DOHH2 (cell line): ENCODE data around the gene ABTB2.

Experiments used
- H3F3A ChIP-seq: fragments of 200-600 bp; sonication (generic), shearing (Covaris generic); 2 replicates; pipeline ENCODE4 v1.6.0; 2016; ENCODE audit warnings: antibody characterized with exemption, mild to moderate bottlenecking; ENCODE audit not compliant: control insufficient read depth, insufficient read depth
- H3K27ac ChIP-seq: fragments of 200-600 bp; sonication (generic); 2 replicates; pipeline ENCODE4 v1.5.1; 2014; ENCODE audit warnings: low read depth, mild to moderate bottlenecking, low read length, moderate library complexity
- H3K27me3 ChIP-seq: fragments of 200-600 bp; sonication (generic); 2 replicates; pipeline ENCODE4 v1.6.1; 2014; ENCODE audit warnings: mild to moderate bottlenecking, low read length, mixed read lengths; ENCODE audit not compliant: control insufficient read depth
- H3K36me3 ChIP-seq: fragments of 200-600 bp; sonication (generic); 2 replicates; pipeline ENCODE4 v1.6.1; 2014; ENCODE audit warnings: mild to moderate bottlenecking, low read length, moderate library complexity, mixed read lengths; ENCODE audit not compliant: control insufficient read depth
- H3K4me1 ChIP-seq: fragments of 200-600 bp; sonication (generic); 2 replicates; pipeline ENCODE4 v1.6.1; 2014; ENCODE audit warnings: mild to moderate bottlenecking, low read length, mixed read lengths; ENCODE audit not compliant: control insufficient read depth
- H3K4me2 ChIP-seq: fragments of 200-600 bp; sonication (generic); 2 replicates; pipeline ENCODE4 v1.6.0; 2014; ENCODE audit warnings: mild to moderate bottlenecking, low read length, moderate library complexity
- H3K4me3 ChIP-seq: fragments of 200-600 bp; sonication (generic); 2 replicates; pipeline ENCODE4 v1.5.1; 2014; ENCODE audit warnings: mild to moderate bottlenecking, low read length, mixed read lengths
- H3K79me2 ChIP-seq: fragments of 200-600 bp; sonication (generic); 2 replicates; pipeline ENCODE4 v1.6.1; 2014; ENCODE audit warnings: mild to moderate bottlenecking, low read length, mixed read lengths; ENCODE audit not compliant: control insufficient read depth
- H3K9me2 ChIP-seq: fragments of 200-600 bp; sonication (generic); replicated peaks from 2 replicates; pipeline ENCODE4 v1.6.1; 2014; ENCODE audit warnings: mild to moderate bottlenecking, low read length, mixed read lengths; ENCODE audit not compliant: control insufficient read depth
- H3K9me3 ChIP-seq: fragments of 200-600 bp; sonication (generic); 2 replicates; pipeline ENCODE4 v1.6.1; 2014; ENCODE audit warnings: antibody characterized with exemption, low read length, mixed read lengths; ENCODE audit not compliant: control insufficient read depth, insufficient read depth
- H4K20me1 ChIP-seq: fragments of 200-600 bp; sonication (generic); 2 replicates; pipeline ENCODE4 v1.6.0; 2014; ENCODE audit warnings: low read depth, mild to moderate bottlenecking, antibody characterized with exemption, low read length, moderate library complexity; ENCODE audit not compliant: control insufficient read depth, insufficient read depth
- EZH2phosphoT487 ChIP-seq: fragments of 200-600 bp; sonication (generic); IDR thresholded peaks from 2 replicates; pipeline ENCODE4 v1.6.1; 2017; ENCODE audit warnings: borderline replicate concordance, mild to moderate bottlenecking, antibody characterized with exemption, low read length, moderate library complexity, mixed read lengths
- TF ChIP-seq, protein P1 (sequence below): fragments of 200-600 bp; sonication (generic); IDR thresholded peaks from one replicate; pipeline ENCODE4 v1.5.1; 2014; ENCODE audit warnings: antibody characterized with exemption, mild to moderate bottlenecking, low read depth, low read length; ENCODE audit not compliant: poor library complexity, severe bottlenecking

ABTB2 gene

DNA sequence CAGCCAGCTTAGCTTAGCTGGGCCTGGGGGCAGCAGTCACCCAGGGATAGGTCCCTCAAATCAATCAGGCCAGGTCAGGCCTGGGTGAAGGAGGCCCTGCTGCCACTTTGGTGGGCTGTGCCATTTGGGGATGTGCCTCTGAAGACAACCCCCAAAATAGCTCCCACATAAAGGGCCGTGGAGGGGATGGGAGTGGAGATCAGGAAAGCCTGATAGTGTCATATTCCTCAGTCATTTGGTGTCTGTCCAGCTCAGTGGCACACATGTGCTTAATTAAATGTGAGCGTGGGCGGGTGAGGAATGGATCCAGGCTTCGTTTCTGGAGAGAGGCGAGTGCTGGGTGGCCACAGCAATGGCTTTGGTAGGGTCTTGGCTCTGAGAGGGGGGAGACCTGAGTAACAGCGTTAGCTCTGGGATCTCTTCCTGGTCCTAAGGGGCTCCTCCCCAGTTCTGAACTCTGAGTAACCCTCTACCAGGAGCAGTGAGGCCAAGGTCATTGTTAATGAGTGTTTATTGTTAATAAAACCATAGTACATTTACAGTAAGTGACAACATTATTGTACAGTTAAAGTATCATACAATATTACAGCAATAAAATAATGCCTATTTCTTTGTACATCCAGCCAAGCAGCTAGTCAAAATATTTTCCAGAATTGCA lies 207.2 kb downstream of the ABTB2 start:
- peaks cover 81% of the 10 kb centered on the region for H3K36me3 ChIP-seq
- TF ChIP-seq, protein P1, sequence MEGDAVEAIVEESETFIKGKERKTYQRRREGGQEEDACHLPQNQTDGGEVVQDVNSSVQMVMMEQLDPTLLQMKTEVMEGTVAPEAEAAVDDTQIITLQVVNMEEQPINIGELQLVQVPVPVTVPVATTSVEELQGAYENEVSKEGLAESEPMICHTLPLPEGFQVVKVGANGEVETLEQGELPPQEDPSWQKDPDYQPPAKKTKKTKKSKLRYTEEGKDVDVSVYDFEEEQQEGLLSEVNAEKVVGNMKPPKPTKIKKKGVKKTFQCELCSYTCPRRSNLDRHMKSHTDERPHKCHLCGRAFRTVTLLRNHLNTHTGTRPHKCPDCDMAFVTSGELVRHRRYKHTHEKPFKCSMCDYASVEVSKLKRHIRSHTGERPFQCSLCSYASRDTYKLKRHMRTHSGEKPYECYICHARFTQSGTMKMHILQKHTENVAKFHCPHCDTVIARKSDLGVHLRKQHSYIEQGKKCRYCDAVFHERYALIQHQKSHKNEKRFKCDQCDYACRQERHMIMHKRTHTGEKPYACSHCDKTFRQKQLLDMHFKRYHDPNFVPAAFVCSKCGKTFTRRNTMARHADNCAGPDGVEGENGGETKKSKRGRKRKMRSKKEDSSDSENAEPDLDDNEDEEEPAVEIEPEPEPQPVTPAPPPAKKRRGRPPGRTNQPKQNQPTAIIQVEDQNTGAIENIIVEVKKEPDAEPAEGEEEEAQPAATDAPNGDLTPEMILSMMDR, result no peak
- no peak for TF ChIP-seq EZH2phosphoT487
- no peaks in the 10 kb centered on the region for H3K79me2 ChIP-seq
- H3F3A ChIP-seq, result no peaks in the 10 kb centered on the region
- H3K4me2 ChIP-seq, result no peak overlapping the region
- H3K4me3 ChIP-seq, result no peak overlapping the region
- no peaks in the 10 kb centered on the region for H3K9me2 ChIP-seq
- H3K4me1 ChIP-seq, result peaks cover 31% of the 10 kb centered on the region
- no peaks in the 10 kb centered on the region for H3K9me3 ChIP-seq
- no peaks in the 10 kb centered on the region for H3K27me3 ChIP-seq
- no peak overlapping the region for H3K27ac ChIP-seq
- H4K20me1 ChIP-seq, result peaks cover 9% of the 10 kb centered on the region; the same call in 1 of the 2 replicates

DNA sequence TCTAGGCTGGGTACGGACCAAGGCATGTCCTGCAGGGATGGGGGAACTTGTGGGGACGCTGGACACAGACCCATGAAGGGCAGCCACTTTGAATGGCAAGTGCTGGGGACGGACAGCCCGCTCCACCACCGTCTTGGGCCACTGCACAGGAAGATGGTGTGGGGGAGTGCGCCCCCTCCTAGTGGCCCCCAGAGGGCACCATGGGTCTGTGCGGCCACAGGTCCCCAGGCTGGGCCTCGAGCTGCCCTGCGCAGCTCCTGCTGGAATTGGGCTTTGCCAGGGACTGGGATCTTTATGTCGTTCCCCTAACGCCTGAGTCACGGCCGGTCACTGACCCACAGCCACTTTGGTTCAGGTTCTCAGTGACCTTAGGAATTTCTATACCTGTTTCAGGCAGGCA lies 208.0 kb downstream of the ABTB2 start:
- peaks cover 8% of the 10 kb centered on the region; the same call in 1 of the 2 replicates for H4K20me1 ChIP-seq
- no peak overlapping the region for H3K4me3 ChIP-seq
- H3K4me1 ChIP-seq, result peaks cover 38% of the 10 kb centered on the region
- H3K4me2 ChIP-seq, result no peak overlapping the region
- no peak overlapping the region for H3K27ac ChIP-seq
- TF ChIP-seq, protein P1, result peak; percentile 33
- no peak for TF ChIP-seq EZH2phosphoT487
- H3K27me3 ChIP-seq, result no peaks in the 10 kb centered on the region
- H3K9me3 ChIP-seq, result no peaks in the 10 kb centered on the region
- no peaks in the 10 kb centered on the region for H3F3A ChIP-seq
- H3K36me3 ChIP-seq, result peaks cover 84% of the 10 kb centered on the region
- no peaks in the 10 kb centered on the region for H3K9me2 ChIP-seq
- H3K79me2 ChIP-seq, result no peaks in the 10 kb centered on the region

DNA sequence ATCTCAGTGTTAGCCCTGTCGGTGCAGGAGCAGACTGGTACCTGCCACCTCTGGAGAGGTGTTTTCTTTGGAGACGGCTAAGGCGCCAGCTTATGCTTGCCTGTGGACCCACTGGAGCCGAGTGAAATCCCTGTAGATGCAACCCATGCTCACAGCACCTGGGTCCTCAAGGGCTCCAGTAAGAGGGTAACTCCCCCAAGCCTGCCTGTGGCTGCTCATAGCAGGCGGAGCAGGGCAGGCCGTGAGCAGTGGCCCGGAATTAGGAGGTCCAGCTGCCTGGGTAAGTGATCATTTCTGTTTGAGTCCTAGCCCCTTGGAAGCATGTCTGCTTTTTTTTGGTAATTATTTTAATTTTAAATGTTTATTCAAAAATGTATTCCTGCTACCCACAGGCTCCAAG lies 208.5 kb downstream of the ABTB2 start:
- H3K4me1 ChIP-seq, result peaks cover 34% of the 10 kb centered on the region

More for the DNA sequence above, 208.5 kb downstream of the ABTB2 start:
- H4K20me1 ChIP-seq, result peaks cover 5% of the 10 kb centered on the region; the same call in 1 of the 2 replicates
- no peaks in the 10 kb centered on the region for H3K79me2 ChIP-seq
- H3K27me3 ChIP-seq, result no peaks in the 10 kb centered on the region
- H3F3A ChIP-seq, result no peaks in the 10 kb centered on the region
- no peaks in the 10 kb centered on the region for H3K9me3 ChIP-seq
- no peak overlapping the region for H3K27ac ChIP-seq
- H3K4me2 ChIP-seq, result no peak overlapping the region
- no peaks in the 10 kb centered on the region for H3K9me2 ChIP-seq
- H3K4me3 ChIP-seq, result no peak overlapping the region
- no peak for TF ChIP-seq EZH2phosphoT487
- TF ChIP-seq, protein P1, result no peak
- H3K36me3 ChIP-seq, result peaks cover 85% of the 10 kb centered on the region
